Measurements from ENCODE around the gene RCE1.

The RCE1 gene

DNA sequence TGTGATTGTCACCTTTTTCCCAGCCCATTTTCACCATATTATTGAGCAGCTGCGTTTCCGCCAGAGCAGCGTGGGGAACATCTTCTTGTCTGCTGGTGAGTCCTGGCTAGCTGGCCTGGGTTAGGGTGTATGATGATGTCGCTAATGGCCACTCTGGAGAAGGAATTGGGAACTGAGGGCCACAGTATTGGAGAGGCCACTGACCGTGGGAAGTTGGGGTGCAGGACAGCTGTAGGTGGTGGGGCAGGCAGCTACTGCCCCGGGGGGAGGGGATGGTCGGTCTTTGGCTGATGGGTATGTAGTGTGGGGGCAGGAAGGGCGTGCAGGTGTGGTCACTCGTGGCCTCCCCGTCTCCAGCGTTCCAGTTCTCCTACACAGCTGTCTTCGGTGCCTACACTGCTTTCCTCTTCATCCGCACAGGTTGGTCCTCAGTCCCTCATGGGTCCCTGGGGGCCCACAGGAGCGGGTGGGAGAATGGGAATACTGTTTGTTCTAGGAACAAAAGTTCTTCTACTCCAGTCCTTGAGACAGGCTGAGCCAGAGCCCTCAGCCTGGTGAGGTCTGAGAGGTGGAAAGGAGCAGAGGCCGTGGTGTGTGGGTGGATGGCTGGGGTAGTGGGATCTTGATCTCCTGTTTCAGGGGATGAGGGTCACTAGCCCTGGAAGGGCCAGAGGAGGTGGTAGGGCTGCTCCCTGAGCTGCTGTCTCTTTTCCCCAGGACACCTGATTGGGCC lies 2.1 kb downstream of the RCE1 start:
- DNase-seq, result no peak

GRCh38 chr11:66845876-66846212 lies 2.6 kb downstream of the RCE1 start:
- no peak for DNase-seq

- no peak for DNase-seq
Measured at GRCh38 chr11:66846671-66847091, 3.4 kb downstream of the RCE1 start.

- no peak for DNase-seq
Measured at GRCh38 chr11:66847461-66848232, 4.4 kb downstream of the RCE1 start.

DNA sequence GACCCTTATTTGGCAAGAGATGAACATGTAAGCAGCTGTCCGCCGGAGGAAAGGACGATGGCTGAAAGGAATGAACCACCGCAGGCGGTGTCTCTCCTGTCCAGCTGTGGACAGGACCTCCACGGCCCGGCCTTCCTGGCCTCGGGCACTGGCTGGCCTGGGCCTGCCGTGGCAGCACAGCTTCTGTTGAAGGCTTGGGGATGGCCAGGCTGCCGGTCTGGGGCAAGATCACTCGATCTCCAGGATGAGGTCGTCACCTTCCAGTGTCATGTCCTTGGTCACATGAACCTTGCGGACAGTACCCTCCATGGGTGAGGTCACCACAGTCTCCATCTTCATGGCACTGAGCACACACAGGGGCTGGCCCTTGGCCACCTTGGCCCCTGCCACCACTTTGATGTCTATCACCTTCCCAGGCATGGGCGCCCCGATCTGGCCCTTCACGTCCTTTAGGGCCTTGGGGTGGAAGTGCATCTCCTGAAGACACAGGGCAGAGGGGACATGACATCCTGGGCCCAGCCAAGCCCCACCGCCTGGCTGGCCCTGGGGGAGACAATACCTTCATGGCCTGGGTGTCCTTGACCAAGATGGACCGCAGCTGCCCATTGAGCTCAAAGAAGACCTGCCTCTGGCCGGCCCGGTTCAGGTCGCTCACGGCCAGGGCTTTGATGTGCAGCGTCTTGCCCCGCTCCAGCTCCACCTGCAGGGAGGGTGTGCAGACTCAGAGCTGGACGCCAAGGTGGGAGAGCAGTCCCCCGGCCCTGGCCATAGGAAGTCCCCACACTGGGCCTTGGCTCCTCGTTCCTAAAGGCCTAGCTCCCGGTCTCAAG lies 5.6 kb downstream of the RCE1 start:
- DNase-seq, result no peak

DNA sequence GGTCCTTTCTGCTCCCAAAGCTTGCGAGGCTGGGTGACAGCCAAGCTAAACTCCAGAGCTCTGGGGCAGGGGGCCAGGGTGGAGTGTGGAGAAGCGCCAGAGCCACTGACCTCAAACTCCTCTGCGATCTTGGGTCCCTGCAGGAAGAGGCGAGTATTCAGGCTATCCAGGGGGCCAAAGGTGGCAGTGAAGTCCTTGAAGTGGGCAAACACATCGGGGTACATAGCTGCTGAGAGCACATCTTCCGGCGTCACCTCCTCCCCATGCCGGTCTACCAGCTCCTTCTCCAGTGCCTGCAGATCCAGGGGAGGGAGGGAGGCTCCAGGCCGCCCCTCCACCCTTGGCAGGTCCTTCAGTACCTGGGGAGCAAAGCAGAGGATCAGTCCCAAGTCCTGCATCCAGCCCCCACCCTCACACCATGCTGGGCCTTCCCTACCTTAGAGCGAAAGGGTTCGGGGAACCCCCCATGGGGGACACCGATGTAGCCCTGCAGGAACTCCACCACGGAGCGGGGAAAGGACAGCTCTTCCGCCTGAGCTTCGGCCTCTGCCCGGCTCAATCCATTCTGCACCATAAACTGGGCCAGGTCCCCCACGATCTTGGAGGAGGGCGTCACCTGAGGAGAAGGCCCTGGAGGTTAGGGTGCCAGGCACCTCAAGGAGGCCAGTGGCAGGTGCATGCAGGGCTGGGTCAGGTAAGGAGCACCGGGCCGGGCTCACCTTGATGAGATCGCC lies 6.4 kb downstream of the RCE1 start:
- no peak for DNase-seq

GRCh38 chr11:66850235-66850587 lies 7.0 kb downstream of the RCE1 start:
- DNase-seq, result no peak

GRCh38 chr11:66850588-66851238 lies 7.5 kb downstream of the RCE1 start:
- DNase-seq, result no peak

DNA sequence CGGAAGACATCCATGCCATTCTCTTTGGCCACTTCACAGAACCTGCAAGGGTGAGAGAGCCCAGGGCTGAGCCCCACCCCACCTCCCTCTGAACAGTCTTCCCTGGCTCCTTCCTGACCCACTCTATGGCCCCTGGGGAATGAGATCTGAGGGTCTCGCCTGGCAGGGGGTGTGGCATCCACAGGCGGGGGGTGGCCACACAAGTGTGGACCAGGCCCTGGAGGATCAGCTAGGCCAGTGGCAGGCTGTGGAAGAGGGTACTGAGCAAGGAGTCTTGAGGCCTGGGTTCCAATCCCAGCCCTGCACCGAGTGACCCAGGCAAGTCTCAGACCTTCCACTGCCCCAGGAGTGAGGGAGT lies 8.0 kb downstream of the RCE1 start:
- DNase-seq, result no peak

DNA sequence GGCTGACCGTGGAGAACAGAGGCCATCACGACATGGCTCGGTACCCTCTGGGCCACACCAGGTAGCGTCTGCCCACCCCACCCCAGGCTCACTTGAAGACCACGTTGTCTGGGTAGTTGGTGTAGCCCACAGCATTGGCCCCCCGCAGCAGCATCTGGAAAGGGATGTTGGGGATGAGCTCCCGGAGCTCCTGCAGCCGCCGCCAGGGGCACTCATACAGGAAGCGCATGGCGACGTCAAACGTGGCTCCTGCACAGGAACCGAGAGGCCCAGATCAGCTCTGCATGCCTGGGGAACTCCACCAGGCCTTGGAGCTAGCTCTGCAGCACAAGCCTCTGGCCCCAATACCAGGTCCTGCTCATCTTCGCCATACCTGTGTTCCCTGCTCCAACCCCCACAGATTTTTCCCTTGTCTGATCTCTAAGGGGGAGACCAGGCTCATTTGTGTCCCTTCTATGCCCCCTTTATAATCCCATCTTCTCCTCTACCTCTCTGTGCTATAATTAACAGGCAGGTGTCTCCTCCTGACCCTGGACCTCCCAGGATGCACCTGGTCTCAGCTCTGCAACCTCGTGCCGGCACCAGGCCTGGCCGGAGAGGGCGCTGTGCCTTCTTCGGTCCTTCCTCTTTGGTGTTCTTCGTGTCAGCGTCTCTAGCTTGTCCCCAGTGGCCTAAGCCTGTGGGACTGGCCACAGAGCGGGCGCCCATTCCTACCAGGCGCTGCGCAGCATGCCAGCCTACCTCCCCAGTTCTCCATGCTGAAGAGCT lies 8.6 kb downstream of the RCE1 start:
- no peak for DNase-seq

GRCh38 chr11:66852466-66853241 lies 9.4 kb downstream of the RCE1 start:
- no peak for DNase-seq

DNA sequence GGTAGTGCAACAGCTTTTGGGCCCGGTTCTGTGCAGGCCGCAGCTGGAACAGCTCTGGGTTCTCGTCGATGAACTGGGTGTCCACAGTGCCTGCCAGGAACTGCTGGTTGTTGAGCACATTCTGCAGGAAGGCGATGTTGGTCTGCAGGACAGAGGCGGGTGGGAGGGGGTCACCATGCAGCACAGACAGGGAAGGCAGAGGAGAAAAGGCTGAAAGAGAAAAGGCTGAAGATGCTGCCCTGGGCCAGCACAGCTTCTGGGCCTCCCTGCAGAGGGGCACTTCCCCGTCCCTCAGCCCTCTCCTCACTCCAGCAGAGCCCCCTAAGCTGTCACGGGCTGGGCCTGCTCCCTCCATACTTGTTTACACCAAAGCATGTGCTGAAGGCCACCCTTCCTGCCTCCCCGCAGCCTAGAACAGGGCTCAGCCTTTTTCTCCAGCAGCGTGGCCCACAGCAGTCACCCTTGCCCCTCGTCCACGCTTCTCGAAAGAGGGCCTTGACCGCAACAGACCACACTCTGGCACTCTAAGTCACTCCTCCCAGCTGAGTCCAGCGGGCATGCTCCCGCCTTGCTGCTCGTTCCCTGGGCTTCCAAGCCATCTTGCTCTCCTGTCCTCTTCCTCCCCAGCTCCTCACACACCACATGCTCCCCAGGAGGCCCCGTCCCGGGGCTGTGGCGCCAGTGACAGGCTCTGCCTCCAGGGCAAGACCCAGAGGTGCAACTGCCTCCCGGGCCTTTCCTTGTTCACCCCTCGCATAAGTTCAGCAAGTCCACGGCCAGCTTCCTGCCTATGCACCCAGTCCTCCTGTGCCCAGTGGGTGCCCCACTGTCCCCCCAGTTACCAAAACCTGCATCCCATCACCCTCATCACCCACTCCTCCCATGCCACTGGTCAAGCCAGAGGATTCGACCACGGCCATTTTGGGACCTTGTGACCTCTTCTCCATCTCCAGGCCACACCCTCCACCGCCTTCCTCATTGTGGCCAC lies 10.3 kb downstream of the RCE1 start:
- no peak for DNase-seq

- DNase-seq, result no peak
Measured at GRCh38 chr11:66854231-66854661, 11.0 kb downstream of the RCE1 start.

GRCh38 chr11:66854729-66855211 lies 11.5 kb downstream of the RCE1 start:
- DNase-seq, result no peak

GRCh38 chr11:66855574-66856495 lies 12.6 kb downstream of the RCE1 start:
- DNase-seq, result peak; percentile 84

- DNase-seq, result no peak
Measured at GRCh38 chr11:66856496-66857233, 13.4 kb downstream of the RCE1 start, which contains the start of gene LRFN4. TSS of gene LRFN4 (plus strand) at chr11:66857064. CDS start at chr11:66857745, 681 bp downstream.

GRCh38 chr11:66857234-66857926 lies 14.1 kb downstream of the RCE1 start:
- no peak for DNase-seq

All from DMS79 treated with DMSO at 0.1 percent for 48 hours (cell line).